Bronchial epithelial cell (primary cell): ENCODE measurements around the gene SYT5. TPM values are rescaled to one million over a fixed set of nuclear protein-coding genes. Genes with fewer than 3 reads are reported as not detected.

Experiments used
- DNase-seq: peaks from one replicate; pipeline ENCODE4 v3.0.0-alpha.2; 2010; ENCODE audit warnings: low read depth
- FAIRE-seq: peaks from 2 replicates; lab custom pipeline; 2011; peaks lifted over from hg19 to GRCh38; lab: Jason Lieb, UNC
- H3K27me3 ChIP-seq: 2 replicates; pipeline ENCODE4 v1.5.1; 2011; ENCODE audit warnings: low read length; ENCODE audit not compliant: control insufficient read depth, insufficient read depth
- H3K36me3 ChIP-seq: 2 replicates; pipeline ENCODE4 v1.5.1; 2011; ENCODE audit warnings: low read length; ENCODE audit not compliant: control insufficient read depth, insufficient read depth
- H3K4me3 ChIP-seq: 2 replicates; pipeline ENCODE4 v1.5.1; 2011; ENCODE audit warnings: mild to moderate bottlenecking, low read depth, low read length, control low read depth
- CTCF ChIP-seq: IDR thresholded peaks from 2 replicates; pipeline ENCODE4 v1.5.1; 2011; ENCODE audit warnings: mild to moderate bottlenecking, moderate library complexity, low read length, control low read depth, inconsistent platforms; ENCODE audit not compliant: insufficient read depth, severe bottlenecking
- total RNA-seq: library from RNA; depleted of rRNA; stranded (reverse); fragments of >200 nt; gene quantifications from 2 replicates; pipeline ENCODE4 v1.2.1, GENCODE V29; 2014

Gene SYT5
- total RNA-seq, 1 donor from 2014 or later, result 0.26 TPM

GRCh38 chr19:55131421-55131820 is 48.7 kb downstream of the SYT5 start:
- Histone ChIP-seq H3K27me3 (peaks cover 4% of the 10 kb centered on the region), H3K36me3 (no peaks in the 10 kb centered on the region), H3K4me3 (no peak overlapping the region)
- TF ChIP-seq CTCF, result no peak
- DNase-seq, result no peak
- no peak for FAIRE-seq

Other genes starting within 250 kb of the SYT5 start
- 0.13 TPM in 1 of 2 replicates, not detected in the other for gene NLRP7, start 232.8 kb downstream of the SYT5 start, total RNA-seq
- gene NLRP2, start 213.9 kb downstream of the SYT5 start, total RNA-seq, result 9.0 and 36.7 TPM in 2 replicates
- not detected in 2 replicates for gene GP6, start 142.0 kb downstream of the SYT5 start, total RNA-seq
- gene RDH13, start 117.1 kb downstream of the SYT5 start, total RNA-seq, result 23.7 and 37.0 TPM in 2 replicates
- 117 and 308 TPM in 2 replicates for gene EPS8L1, start 104.4 kb downstream of the SYT5 start, total RNA-seq
- 22.9 and 25.6 TPM in 2 replicates for gene PPP1R12C, start 62.7 kb downstream of the SYT5 start, total RNA-seq
- 65.0 and 151 TPM in 2 replicates for gene TNNT1, start 31.1 kb downstream of the SYT5 start, total RNA-seq
- gene TNNI3, start 22.6 kb downstream of the SYT5 start, total RNA-seq, result 0.53 and 1.0 TPM in 2 replicates
- gene DNAAF3, start 13.7 kb downstream of the SYT5 start, total RNA-seq, result 0.53 and 0.77 TPM in 2 replicates
- gene PTPRH, start 29.2 kb upstream of the SYT5 start, total RNA-seq, result 3.9 and 7.4 TPM in 2 replicates
- 0.53 and 1.4 TPM in 2 replicates for gene TMEM86B, start 48.5 kb upstream of the SYT5 start, total RNA-seq
- 15.5 and 27.1 TPM in 2 replicates for gene PPP6R1, start 78.7 kb upstream of the SYT5 start, total RNA-seq
- 37.1 and 41.6 TPM in 2 replicates for gene HSPBP1, start 99.8 kb upstream of the SYT5 start, total RNA-seq
- gene BRSK1, start 103.7 kb upstream of the SYT5 start, total RNA-seq, result 0.51 and 0.53 TPM in 2 replicates
- not detected in 2 replicates for gene TMEM150B, start 145.1 kb upstream of the SYT5 start, total RNA-seq
- gene KMT5C, start 159.6 kb upstream of the SYT5 start, total RNA-seq, result 5.3 and 9.0 TPM in 2 replicates
- gene COX6B2, start 174.4 kb upstream of the SYT5 start, total RNA-seq, result 0.26 and 0.64 TPM in 2 replicates
- gene GARIN5B, start 183.0 kb upstream of the SYT5 start, total RNA-seq, result not detected in 2 replicates
- 0.64 and 1.3 TPM in 2 replicates for gene IL11, start 190.2 kb upstream of the SYT5 start, total RNA-seq
- not detected in 2 replicates for gene TMEM190, start 196.5 kb upstream of the SYT5 start, total RNA-seq
- 3.1 and 10.0 TPM in 2 replicates for gene TMEM238, start 204.0 kb upstream of the SYT5 start, total RNA-seq
- 348 and 603 TPM in 2 replicates for gene RPL28, start 205.6 kb upstream of the SYT5 start, total RNA-seq
- 38.2 and 50.4 TPM in 2 replicates for gene UBE2S, start 227.5 kb upstream of the SYT5 start, total RNA-seq